Gastroesophageal sphincter (tissue), 3 donors: ENCODE data around the gene GUCD1.

Source experiments
- POLR2A ChIP-seq, 2 donors: fragments of 450-650 bp; IDR thresholded peaks; one replicate each; pipeline ENCODE4 v1.6.1; 2017; ENCODE audit warnings: antibody characterized with exemption in 2 of 2, mild to moderate bottlenecking in 2 of 2, moderate library complexity in 1 of 2
- POLR2AphosphoS5 ChIP-seq: sonication (generic); formaldehyde crosslinking; IDR thresholded peaks from one replicate; pipeline ENCODE4 v1.6.1; 2017; ENCODE audit warnings: antibody characterized with exemption
- TF ChIP-seq, protein P1 (sequence below), 4 experiments: fragments of 200-600 bp in 2 of 4; fragments of 450-650 bp in 2 of 4; sonication (generic) in 1 of 4; IDR thresholded peaks; one replicate each; pipeline ENCODE4 v1.5.1; 2017 to 2019; ENCODE audit warnings: antibody characterized with exemption in 4 of 4, mild to moderate bottlenecking in 2 of 4, moderate library complexity in 2 of 4

DNA sequence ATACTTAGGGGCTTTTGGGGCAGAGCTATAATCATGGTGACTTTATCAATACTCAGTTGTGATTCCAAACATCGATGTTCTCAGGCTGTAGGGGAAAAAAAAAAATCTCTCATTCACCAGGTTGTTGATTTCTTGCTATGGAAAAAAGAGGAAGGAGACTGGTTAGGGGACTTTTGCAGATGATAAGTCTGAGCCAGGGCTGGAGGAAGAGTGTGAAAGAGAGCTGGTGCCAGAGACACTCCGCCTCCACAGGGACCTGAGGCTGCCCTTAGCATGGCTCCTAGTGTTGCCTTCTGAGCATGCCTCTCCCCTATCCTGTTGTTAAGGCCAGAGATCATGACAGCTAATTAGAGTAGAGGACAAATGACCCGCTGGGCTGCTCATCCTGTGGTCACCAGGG lies 42.9 kb downstream of the GUCD1 start:
- TF ChIP-seq, protein P1, sequence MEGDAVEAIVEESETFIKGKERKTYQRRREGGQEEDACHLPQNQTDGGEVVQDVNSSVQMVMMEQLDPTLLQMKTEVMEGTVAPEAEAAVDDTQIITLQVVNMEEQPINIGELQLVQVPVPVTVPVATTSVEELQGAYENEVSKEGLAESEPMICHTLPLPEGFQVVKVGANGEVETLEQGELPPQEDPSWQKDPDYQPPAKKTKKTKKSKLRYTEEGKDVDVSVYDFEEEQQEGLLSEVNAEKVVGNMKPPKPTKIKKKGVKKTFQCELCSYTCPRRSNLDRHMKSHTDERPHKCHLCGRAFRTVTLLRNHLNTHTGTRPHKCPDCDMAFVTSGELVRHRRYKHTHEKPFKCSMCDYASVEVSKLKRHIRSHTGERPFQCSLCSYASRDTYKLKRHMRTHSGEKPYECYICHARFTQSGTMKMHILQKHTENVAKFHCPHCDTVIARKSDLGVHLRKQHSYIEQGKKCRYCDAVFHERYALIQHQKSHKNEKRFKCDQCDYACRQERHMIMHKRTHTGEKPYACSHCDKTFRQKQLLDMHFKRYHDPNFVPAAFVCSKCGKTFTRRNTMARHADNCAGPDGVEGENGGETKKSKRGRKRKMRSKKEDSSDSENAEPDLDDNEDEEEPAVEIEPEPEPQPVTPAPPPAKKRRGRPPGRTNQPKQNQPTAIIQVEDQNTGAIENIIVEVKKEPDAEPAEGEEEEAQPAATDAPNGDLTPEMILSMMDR (IDR thresholded peaks at IDR 0.05), result no peak
- no peak for TF ChIP-seq POLR2A (IDR thresholded peaks at IDR 0.05)
- TF ChIP-seq POLR2AphosphoS5, result no peak
